HL-60/S4 (cell line): ENCODE results near the gene PSMD5.
"Not testable (repeated sequence)": the region's sequence is repeated elsewhere in the genome, so short reads cannot be mapped to it uniquely, and the experiment has no call there.

Source experiments
- in situ Hi-C: fragments of 300-500 bp; cut with MboI; formaldehyde crosslinking; loops from 2 replicates; pipeline ENCODE4 v1.14.3; 2022; ENCODE audit warnings: low sequenced_read_pairs

The PSMD5 gene

DNA sequence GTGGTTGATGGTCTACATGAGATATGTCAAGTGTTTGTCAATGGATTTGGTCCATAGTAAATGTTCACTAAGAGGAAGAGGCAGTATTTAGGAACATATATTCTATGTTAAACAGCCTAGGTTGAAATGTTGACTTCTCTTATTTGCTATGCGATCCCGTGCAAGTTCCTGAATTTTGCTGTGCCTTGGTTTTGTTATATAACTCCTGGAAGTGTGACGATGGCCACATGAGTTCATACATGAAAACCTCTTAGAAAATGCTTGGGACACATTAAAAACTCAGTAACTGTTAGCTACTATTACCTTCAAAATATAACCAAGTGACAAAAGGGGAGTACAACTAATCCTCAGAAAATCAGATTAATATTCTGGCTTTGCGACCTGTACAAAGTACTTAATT is 27.6 kb downstream of the PSMD5 start:
- in situ Hi-C loops = no loop called here

- in situ Hi-C loops = no loop called here
These were observed 33.8 kb downstream of the PSMD5 start for GRCh38 chr9:120808931-120809330.

DNA sequence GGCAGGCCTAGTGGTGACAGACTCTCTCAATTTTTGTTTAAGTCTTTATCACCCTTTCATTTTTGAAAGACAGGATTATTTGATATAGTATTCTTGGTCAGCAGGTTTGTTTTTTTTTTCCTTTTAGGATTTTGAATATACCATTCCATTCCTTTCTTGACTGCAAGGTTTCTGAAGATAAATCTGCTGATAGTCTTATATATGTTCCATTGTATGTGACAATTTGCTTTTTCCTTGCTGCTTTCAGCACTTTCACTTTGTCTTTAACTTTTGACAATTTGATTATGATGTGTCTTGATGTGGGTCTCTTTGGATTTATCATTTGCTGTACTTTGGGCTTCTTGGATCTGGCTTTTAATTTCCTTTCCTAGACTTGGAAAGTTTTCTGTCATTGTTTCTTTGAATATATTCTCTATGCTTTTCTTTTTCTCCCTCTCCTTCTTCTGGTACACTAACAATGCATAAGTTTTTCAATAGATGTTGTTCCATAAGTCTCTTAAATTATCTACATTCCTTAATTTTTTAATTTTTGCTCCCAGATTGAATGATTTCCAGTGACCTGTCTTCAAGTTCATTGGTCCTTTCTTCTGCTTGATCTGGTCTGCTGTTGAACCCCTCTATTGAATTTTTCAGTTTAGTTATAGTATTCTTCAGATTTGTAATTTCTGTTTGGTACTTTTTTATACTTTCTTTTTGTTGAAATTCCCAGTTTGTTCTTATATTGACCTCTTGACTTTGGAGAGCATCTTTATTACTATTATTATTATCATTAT is 34.9 kb downstream of the PSMD5 start:
- in situ Hi-C loops = no loop called here

GRCh38 chr9:120804784-120805363 is 37.8 kb downstream of the PSMD5 start:
- in situ Hi-C loops = not testable (repeated sequence)

DNA sequence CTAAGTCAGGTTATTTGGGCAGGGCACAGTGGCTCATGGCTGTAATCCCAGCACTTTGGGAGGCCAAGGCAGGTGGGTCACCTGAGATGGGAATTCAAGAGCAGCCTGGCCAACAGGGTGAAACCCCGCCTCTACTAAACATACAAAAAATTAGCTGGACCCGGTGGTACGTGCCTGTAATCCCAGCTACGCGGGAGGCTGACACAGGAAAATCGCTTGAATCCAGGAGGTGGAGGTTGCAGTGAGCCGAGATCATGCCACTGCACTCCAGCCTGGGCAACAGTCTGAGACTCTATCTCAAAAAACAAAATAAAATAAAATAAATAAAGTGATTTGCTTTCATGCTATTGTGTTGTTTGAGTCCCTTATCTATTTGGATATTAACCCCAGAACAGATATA is 41.3 kb downstream of the PSMD5 start:
- in situ Hi-C loops = no loop called here

GRCh38 chr9:120792898-120793765 is 49.6 kb downstream of the PSMD5 start, which contains the start of gene FBXW2:
TSS of gene FBXW2 (minus strand) at chr9:120793416. CDS start at chr9:120788258, 5,158 bp downstream.
- in situ Hi-C loops = no loop called here

DNA sequence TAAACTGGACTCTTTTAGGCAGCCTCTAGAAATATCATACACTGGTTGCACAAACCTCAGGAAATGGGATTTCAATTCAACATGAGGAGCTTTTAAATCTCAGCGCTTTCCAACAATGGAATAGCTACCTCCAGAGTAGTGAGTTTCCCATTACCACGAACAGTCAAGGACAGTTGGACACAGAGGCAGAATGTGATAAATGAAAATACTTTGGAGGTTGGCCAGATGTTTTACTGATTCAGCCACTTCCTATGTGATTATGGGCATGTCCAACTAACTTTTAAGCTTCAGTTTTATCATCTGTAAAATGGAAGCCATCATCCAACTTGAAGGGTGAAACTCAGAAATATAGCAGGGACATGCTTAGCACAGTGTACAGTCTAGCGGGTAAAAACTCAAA is 51.6 kb downstream of the PSMD5 start:
- in situ Hi-C loops = no loop called here

DNA sequence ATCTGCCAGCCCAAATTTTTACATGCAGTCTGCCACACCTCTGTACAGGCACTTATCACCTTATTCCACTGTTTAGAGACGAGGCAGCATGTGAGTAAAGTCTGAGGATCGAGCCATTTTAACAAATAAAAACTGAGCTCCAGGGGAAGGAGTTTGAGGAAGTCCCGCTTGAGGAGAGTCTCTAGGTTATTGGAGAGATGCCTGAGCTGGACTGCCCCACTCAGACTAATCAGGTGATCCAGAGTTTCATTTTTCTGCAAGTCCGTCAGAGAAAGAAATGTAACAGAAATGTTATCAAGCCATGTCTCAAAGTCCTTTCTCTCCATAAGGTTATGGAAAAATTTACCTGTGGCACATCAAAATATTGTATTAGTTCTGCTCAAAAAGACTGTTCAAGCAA is 54.8 kb downstream of the PSMD5 start:
- in situ Hi-C loops = no loop called here

- in situ Hi-C loops = no loop called here
These were observed 59.1 kb downstream of the PSMD5 start for GRCh38 chr9:120783602-120784047.

DNA sequence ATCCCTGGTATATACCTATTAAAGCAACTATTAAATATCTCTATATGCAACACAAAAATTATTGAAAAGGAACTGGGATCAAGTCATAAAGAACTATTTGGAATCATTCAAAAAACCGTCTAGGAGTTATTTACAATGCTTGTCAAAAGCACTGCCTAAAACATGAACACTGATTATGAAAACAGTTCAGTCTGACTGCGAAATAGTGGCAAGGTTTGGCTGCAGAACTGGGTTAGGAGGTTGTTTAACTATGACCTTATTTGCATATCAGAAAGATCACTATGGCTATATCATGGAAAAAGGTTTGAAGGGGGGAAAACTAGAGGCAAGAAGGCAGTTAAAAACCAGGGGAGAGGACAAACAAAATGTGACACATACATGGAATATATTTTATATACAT is 61.5 kb downstream of the PSMD5 start:
- in situ Hi-C loops = no loop called here

DNA sequence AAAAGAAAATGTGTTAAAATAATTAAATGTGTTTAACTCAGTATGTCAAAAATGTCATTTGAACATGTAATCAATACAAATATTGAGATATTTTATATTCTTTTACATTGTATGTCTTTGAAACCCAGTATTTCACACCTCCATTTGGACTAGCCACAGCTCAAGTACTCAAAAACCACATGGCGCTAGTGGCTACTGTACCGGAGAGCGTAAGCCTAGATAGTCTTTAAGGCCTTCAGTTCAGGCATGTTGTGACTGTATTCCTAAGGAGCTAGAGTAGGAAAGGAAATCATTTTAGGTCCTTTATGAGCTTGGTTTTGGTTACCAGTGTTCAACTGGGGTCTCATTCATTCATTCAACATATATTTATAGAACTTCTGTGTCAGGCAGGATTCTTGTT is 62.4 kb downstream of the PSMD5 start:
- in situ Hi-C loops = no loop called here

DNA sequence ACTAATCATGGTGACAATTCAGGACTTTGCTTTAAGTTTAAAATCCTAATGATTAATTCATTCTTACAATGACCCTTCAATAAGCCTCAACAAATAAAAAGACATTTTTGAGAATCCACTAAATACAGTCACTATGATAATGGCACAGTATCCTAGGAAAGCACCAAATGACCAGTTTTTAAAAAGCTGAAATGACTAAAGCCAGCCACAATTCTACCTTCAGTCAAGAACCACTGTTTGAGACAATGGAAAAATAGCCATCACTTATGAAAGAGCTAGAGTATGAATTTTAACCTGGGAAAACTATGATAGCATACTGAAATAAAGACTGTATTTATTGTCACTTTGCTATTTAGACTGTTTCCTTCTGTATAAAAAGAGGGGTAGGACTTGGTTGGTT is 63.5 kb downstream of the PSMD5 start:
- in situ Hi-C loops = no loop called here

DNA sequence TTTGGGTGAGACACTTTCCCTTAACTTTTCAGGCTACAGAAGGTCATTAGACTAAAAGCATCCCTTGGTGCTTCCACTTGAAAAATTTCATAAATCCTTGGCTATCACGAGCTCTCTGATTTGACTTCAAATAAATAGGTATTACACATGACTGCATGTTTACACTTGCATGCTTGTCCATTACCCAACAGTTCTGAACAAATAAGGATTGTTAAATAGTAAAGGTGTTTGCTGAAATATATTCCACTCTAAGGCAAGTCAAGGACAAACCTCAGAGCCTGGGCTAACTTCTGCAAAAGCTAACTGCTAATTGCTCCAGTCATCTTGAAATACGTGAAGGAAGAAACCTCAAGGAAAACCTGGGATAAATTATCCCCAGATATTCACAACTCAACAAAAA is 64.0 kb downstream of the PSMD5 start:
- in situ Hi-C loops = no loop called here

DNA sequence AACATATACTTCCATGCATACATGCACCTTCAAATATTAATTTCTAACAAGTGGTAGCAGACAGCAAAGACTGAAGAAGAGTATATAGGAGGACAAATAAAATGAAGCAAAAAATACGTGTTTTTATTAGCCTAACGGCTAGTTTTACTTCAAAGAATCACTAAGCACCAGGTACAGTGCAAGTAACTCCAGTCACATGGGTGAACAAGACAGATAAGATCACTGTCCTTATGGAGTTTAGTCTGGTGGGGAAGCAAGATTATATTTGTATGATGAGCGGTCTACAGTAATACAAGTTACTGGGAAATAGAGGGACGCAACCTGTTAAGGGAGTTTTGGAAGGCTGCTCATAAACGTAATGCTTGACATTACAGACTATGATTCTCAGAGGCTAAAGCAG is 65.5 kb downstream of the PSMD5 start:
- in situ Hi-C loops = no loop called here

- in situ Hi-C loops = no loop called here
These were observed 65.9 kb downstream of the PSMD5 start for GRCh38 chr9:120776788-120777187.

GRCh38 chr9:120775859-120776258 is 66.9 kb downstream of the PSMD5 start:
- in situ Hi-C loops = no loop called here

DNA sequence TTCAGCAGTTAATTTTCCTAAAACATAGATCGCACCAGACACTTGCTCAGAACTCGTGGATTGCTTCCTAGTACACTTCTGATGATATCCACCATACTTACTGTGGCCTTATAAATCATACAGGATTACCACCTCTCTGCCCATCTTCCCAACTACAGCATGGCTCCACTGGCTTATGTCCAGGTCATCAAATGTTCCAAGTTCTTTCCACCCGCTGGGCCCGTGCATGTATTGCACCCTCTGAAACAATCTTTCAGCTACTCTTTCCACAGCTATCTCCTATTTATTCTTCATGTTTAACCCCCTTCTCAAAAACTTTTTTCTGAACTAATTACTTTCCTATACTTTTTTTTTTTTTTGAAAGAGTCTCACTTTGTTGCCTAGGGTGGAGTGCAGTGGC is 68.0 kb downstream of the PSMD5 start:
- in situ Hi-C loops = no loop called here

DNA sequence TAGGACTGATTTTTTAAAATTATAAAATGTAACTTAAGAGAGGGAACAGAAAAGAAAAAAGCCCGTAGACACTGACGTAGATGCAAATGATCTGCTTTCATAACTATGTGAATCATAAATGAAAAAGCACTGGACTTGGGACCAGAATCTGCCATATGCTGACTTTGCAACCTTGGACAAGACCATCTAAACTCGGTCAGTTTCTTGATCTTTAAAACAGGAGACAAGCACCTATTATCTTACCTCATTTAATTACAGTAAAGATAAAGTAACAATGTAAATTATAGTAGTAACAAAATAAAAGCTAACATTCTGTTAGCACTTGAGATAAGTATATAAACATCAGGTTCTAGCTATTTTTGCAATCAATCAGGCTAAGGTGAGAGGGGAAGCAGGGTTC is 69.5 kb downstream of the PSMD5 start:
- in situ Hi-C loops = no loop called here

- in situ Hi-C loops = no loop called here
These were observed 71.8 kb downstream of the PSMD5 start for GRCh38 chr9:120770931-120771330.

GRCh38 chr9:120768886-120769285 is 73.8 kb downstream of the PSMD5 start:
- in situ Hi-C loops = no loop called here

DNA sequence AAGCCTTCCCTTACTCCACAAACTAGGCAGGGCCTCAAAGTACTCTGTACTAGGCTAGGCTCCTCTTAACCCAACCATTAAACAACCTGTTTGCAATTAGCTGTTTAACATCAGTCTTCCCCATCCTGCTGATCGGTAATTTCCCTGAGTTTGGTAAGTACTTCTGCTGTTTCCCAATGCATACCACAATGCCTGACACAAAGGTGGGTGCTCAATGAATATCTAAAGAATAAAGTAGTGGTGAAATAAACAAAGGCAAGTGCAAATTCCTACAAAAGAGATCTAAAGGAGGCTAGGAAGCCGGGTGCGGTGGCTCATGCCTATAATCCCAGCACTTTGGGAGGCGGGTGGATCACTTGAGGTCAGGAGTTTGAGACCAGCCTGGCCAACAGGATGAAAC is 74.5 kb downstream of the PSMD5 start:
- in situ Hi-C loops = no loop called here

DNA sequence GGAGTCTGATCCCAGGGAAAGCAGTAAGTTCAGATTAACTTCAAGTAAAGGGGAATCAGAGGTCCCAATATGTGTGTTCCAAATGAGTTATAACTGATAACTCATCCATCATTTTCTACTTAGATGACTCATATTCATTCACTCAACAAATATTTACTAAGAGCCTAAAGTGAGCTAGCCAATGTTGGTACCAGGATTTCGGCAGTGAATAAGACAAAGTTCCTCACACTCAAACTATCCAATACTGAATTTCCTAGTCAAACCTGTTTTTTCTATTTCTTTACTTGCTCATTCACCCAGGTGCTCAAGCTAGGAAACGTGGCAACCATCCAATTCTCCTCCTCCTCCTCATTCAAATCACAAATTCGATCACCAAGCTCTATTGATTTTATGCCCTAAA is 75.3 kb downstream of the PSMD5 start:
- in situ Hi-C loops = no loop called here
